DOHH2 (cell line): ENCODE measurements around the gene SCAMP1.

Experiments
- CTCF ChIP-seq: fragments of 200-600 bp; sonication (generic); IDR thresholded peaks from one replicate; pipeline ENCODE4 v1.5.1; 2014; ENCODE audit warnings: antibody characterized with exemption, mild to moderate bottlenecking, low read depth, low read length; ENCODE audit not compliant: poor library complexity, severe bottlenecking
- EZH2phosphoT487 ChIP-seq: fragments of 200-600 bp; sonication (generic); IDR thresholded peaks from 2 replicates; pipeline ENCODE4 v1.6.1; 2017; ENCODE audit warnings: borderline replicate concordance, mild to moderate bottlenecking, antibody characterized with exemption, low read length, moderate library complexity, mixed read lengths

- TF ChIP-seq CTCF, result no peak
- TF ChIP-seq EZH2phosphoT487, result no peak
Observed at GRCh38 chr5:78500028-78500427, 139.6 kb downstream of the SCAMP1 start.
